Urinary bladder (tissue), 4 donors: ENCODE measurements around the gene OR51B6. TPM values are rescaled to one million over a fixed set of nuclear protein-coding genes. Genes with fewer than 3 reads are reported as not detected.
"Not testable (repeated sequence)": the region's sequence is repeated elsewhere in the genome, so short reads cannot be mapped to it uniquely, and the experiment has no call there.

Experiments used
- DNase-seq: peaks from one replicate; pipeline ENCODE4 v3.0.0-alpha.2; 2015; ENCODE audit errors: extremely low spot score
- H3K27ac ChIP-seq: one replicate; pipeline ENCODE4 v1.5.1; 2013; ENCODE audit warnings: low read depth, mild to moderate bottlenecking, moderate library complexity
- H3K36me3 ChIP-seq: one replicate; pipeline ENCODE4 v1.6.1; 2013; ENCODE audit warnings: mild to moderate bottlenecking, moderate library complexity; ENCODE audit not compliant: insufficient read depth
- H3K4me1 ChIP-seq: one replicate; pipeline ENCODE4 v1.6.1; 2013; ENCODE audit warnings: mild to moderate bottlenecking, moderate library complexity; ENCODE audit not compliant: insufficient read depth
- H3K4me3 ChIP-seq: one replicate; pipeline ENCODE4 v1.5.1; 2013; ENCODE audit warnings: low read depth, low read length
- WGBS: extraction: QIAGEN DNeasy Blood & Tissue Kit; methylation state at CpG from one replicate; pipeline ENCODE4 v1.1.7; 2013; 5-methylcytosine and 5-hydroxymethylcytosine counted together
- polyA plus RNA-seq: library from polyadenylated mRNA; stranded (reverse); fragments of 200-250 nt; gene quantifications from one replicate; pipeline ENCODE4 v1.2.3, GENCODE V29; 2013
- total RNA-seq: library from RNA; depleted of rRNA; stranded (reverse); fragments of >200 nt; gene quantifications from one replicate; pipeline ENCODE4 v1.2.3, GENCODE V29; 2014
- donor health status: healthy with polysubstance abuse.
- donor health status: healthy.

The OR51B6 gene, protein sequence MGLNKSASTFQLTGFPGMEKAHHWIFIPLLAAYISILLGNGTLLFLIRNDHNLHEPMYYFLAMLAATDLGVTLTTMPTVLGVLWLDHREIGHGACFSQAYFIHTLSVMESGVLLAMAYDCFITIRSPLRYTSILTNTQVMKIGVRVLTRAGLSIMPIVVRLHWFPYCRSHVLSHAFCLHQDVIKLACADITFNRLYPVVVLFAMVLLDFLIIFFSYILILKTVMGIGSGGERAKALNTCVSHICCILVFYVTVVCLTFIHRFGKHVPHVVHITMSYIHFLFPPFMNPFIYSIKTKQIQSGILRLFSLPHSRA
- total RNA-seq (not detected), polyA plus RNA-seq (not detected)

DNA sequence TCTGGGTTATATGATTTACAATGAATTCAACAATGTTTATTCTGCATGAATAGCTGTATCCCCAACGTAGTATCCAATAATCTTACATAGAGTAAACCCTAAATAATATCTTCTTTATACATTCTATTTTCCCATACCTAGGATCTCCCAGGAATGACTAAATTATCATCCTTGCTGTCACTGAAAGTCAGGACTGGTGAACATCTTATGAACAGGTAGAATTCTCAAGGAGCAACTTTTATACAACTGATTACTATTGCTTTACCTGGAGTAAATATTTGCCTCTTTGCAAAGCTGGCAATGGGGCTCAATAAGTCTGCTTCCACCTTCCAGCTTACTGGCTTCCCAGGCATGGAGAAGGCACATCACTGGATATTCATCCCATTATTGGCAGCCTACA is at the start of gene OR51B6:
OR51B6 (plus strand) TSS at position 301 of the 400 bp plus-strand sequence; CDS start at position 301, 0 bp downstream.
- no peak within 1 kb of the TSS for H3K27ac ChIP-seq
- H3K36me3 ChIP-seq: no peaks in the 10 kb centered on the region
- 67% methylated on average over 1 of the region's 1 CpG for whole genome bisulfite sequencing
- no peak for DNase-seq
- H3K4me1 ChIP-seq: no peaks in the 10 kb centered on the region
- no peak within 1 kb of the TSS for H3K4me3 ChIP-seq

GRCh38 chr11:5301846-5302245 is 49.5 kb upstream of the OR51B6 start, which contains the start of gene OR51B4:
TSS of gene OR51B4 (minus strand) at chr11:5301946. CDS start at chr11:5301946, 0 bp downstream.
- no peak within 1 kb of the TSS for H3K4me3 ChIP-seq
- no peak for DNase-seq
- 89% methylated on average over 2 of the region's 2 CpGs for WGBS
- H3K4me1 ChIP-seq: no peaks in the 10 kb centered on the region
- no peaks in the 10 kb centered on the region for H3K36me3 ChIP-seq
- no peak within 1 kb of the TSS for H3K27ac ChIP-seq

- Histone ChIP-seq H3K4me3 (no peak overlapping the region), H3K36me3 (no peaks in the 10 kb centered on the region), H3K4me1 (no peaks in the 10 kb centered on the region), H3K27ac (no peak overlapping the region)
- no peak for DNase-seq
- WGBS: 76% methylated on average over 5 of the region's 5 CpGs
These were observed 47.7 kb upstream of the OR51B6 start for GRCh38 chr11:5303626-5304025.

DNA sequence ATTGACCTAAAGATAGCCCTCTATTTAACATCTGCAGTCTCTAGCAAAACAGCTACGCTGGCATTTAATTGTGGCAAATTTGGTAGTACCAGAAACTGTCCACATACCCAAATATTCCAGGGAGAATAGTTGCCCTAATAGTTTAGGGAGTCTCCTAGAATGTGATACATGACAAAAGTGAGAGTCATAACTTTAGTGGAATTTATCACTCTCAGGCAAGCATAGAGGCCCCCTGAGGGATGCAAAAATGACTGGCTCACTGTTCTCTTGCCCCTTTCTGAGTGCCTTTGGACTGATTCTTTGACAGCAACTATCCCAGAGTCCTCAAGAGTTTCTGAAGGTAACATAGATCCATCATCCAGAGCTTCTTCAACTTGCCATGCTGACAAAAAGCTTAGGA is 47.3 kb upstream of the OR51B6 start:
- Histone ChIP-seq H3K36me3 (no peaks in the 10 kb centered on the region), H3K4me3 (no peak overlapping the region), H3K4me1 (no peaks in the 10 kb centered on the region), H3K27ac (no peak overlapping the region)
- no peak for DNase-seq
- WGBS: 49% methylated on average over 1 of the region's 1 CpG

- 72% methylated on average over 2 of the region's 2 CpGs for WGBS
- no peak for DNase-seq
- no peak overlapping the region for H3K27ac ChIP-seq
- no peaks in the 10 kb centered on the region for H3K4me1 ChIP-seq
- H3K4me3 ChIP-seq: no peak overlapping the region
- no peaks in the 10 kb centered on the region for H3K36me3 ChIP-seq
These were observed 43.9 kb upstream of the OR51B6 start for GRCh38 chr11:5307256-5308019.

DNA sequence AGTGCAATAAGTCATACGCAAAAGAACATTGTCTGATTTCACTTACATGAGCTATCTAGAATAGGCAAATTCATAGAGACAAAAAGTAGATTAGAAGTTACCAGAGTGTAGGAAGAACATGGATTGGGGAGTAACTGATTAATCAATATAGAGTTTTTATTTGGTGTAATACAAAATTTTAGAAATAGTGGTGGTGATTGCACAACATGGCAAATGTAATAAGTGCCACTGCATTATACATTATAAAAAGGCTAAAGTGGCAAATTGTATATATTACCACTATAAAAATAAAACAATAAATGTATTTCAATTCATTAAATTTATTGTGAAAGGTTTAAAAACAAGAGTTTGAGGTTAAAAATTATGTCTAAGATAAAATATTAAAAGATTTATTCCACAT is 40.9 kb upstream of the OR51B6 start:
- no peak overlapping the region for H3K4me3 ChIP-seq
- no peak for DNase-seq
- no peak overlapping the region for H3K27ac ChIP-seq
- no peaks in the 10 kb centered on the region for H3K4me1 ChIP-seq
- H3K36me3 ChIP-seq: no peaks in the 10 kb centered on the region
- 98% methylated on average over 1 of the region's 1 CpG for WGBS

DNA sequence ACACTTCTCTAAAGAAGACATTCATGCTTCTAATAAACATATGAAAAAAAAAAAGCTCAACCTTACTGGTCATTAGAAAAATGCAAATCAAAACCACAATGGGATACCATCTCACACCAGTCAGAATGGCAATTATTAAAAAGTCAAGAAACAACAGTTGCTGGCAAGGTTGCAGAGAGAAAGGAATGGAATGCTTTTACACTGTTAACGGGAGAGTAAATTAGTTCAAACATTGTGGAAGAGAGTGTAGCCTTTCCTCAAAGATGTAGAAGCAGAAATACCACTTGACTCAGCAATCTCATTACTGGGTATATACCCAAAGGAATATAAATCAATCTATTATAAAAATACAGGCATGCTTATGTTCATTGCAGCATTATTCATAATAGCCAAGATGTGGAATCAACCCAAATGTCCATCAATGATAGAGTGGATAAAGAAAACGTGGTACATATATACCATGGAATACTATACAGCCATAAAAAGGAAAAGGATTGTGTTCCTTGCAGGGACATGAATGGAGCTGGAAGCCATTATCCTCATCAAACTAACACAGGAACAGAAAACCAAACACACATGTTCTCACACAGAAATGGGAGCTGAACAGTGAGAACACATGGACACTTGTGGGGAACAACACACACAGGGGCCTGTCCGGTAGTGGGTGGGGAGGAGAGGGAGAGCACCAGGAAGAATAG is 37.8 kb upstream of the OR51B6 start:
- not testable (repeated sequence) for H3K36me3 ChIP-seq, DNase-seq, H3K27ac ChIP-seq, H3K4me1 ChIP-seq, H3K4me3 ChIP-seq
- 86% methylated on average over 3 of the region's 3 CpGs for WGBS

DNA sequence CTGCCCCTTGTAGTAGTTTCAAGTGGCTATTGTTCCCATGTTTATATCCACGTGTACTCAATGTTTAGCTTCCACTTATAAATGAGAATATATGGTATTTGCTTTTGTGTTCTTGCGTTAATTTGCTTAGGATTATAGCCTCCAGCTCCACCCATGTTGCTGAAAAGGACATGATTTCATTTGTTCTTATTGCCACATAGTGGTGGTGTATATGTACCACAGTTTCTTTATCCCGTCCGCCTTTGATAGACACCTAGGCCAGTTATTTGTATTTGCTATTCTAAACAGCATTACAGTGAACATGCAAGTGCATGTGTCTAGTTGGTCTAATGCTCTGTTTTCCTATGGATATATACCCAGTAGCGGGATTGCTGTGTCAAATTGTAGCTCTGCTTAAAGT is 34.0 kb upstream of the OR51B6 start:
- Histone ChIP-seq H3K4me1 (no peaks in the 10 kb centered on the region), H3K27ac (no peak overlapping the region), H3K36me3 (no peaks in the 10 kb centered on the region), H3K4me3 (no peak overlapping the region)
- 75% methylated on average over 5 of the region's 5 CpGs for WGBS
- DNase-seq: no peak

DNA sequence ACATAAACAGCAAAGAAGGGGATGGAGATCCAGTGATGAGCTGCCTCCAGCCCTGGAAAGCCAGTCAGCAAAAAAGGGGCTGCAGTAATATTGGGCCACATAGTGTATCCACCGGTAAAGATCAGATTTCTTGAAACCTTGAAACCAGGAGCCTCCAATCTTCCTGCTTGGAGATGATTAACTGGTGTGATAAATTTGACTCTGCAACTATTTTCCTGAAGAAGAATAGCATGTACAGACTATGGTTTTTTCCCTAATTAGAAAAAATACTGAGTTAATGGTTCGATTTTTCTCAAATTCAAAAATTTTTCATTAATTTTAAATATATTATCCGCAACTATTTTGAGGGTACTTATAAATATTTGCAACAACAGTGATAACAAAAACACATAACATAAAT is 27.1 kb upstream of the OR51B6 start, which contains the start of gene OR51B2:
OR51B2 (minus strand) TSS at position 101 of the 400 bp plus-strand sequence; CDS start at position 101, 0 bp downstream.
- Histone ChIP-seq H3K27ac (no peak within 1 kb of the TSS), H3K36me3 (no peaks in the 10 kb centered on the region), H3K4me1 (no peaks in the 10 kb centered on the region), H3K4me3 (no peak within 1 kb of the TSS)
- DNase-seq: no peak
- 81% methylated on average over 3 of the region's 3 CpGs for WGBS

DNA sequence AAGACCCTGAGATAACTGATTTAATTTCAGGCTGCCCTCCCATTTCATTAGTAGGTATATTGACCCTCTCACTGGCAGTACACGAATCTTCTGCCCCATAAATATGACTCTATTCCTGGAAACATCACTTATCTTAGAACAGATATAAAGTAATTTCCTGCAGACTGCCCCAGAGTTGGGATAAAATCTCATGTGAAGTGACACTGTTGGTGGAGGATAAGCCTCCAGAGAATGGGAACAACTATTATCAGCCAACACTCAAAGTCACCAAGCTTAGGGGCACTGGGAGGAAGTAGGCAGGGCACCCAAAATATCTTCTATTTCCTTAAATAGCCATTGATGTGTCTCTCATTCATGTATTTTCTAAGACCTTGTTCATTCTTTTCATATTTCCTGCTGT is 16.1 kb upstream of the OR51B6 start:
- Histone ChIP-seq H3K4me3 (no peak overlapping the region), H3K36me3 (no peaks in the 10 kb centered on the region), H3K27ac (no peak overlapping the region), H3K4me1 (no peaks in the 10 kb centered on the region)
- no peak for DNase-seq
- 45% methylated on average over 1 of the region's 1 CpG for WGBS

DNA sequence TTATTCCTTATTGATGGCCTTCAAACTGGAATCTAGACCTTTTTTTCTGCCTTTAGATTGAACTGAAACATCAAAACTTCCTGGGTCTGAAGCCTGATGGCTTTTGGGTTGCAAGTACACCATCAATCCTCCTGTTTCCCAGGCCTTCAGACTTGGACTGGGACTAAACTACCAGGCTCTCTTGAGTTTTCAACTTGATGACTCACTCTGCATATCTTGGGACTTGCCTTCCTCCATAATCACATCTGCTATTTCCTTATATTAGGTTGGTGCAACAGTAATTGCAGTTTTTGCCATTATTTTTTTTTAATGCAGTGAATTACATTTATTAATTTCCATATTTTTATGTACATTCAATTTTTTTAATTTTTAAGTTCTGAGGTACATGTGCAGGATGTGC is 15.0 kb upstream of the OR51B6 start:
- Histone ChIP-seq H3K36me3 (no peaks in the 10 kb centered on the region), H3K4me3 (no peak overlapping the region), H3K27ac (no peak overlapping the region), H3K4me1 (no peaks in the 10 kb centered on the region)
- DNase-seq: no peak

DNA sequence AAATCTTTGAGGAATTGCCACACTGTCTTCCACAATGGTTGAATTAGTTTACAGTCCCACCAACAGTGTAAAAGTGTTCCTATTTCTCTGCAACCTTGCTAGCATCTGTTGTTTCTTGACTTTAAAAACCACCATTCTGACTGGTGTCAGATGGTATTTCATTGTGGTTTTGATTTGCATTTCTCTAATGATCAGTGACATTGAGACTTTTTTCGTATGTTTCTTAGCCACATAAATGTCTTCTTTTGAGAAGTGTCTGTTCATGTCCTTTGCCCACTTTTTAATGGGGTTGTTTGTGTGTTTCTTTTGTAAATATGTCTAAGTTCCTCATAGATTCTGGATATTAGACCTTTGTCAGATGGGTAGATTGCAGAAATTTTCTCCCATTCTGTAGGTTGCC is 14.1 kb upstream of the OR51B6 start:
- not testable (repeated sequence) for H3K27ac ChIP-seq, H3K4me1 ChIP-seq, H3K4me3 ChIP-seq, H3K36me3 ChIP-seq, DNase-seq
- WGBS: 84% methylated on average over 1 of the region's 1 CpG

- no peaks in the 10 kb centered on the region for H3K4me1 ChIP-seq
- no peaks in the 10 kb centered on the region for H3K36me3 ChIP-seq
- WGBS: 91% methylated on average over 1 of the region's 1 CpG
- no peak overlapping the region for H3K4me3 ChIP-seq
- no peak overlapping the region for H3K27ac ChIP-seq
- DNase-seq: no peak
These were observed 11.5 kb upstream of the OR51B6 start for GRCh38 chr11:5339771-5340322.
